Stimulated activated CD8-positive, alpha-beta memory T cell treated with anti-CD3 and anti-CD28 coated beads, Interleukin-12 subunit alpha, Interleukin-12 subunit beta, amount 100 ng/mL, for 24 hours (primary cell): ENCODE data around the gene RIN3.

Experiments used
- DNase-seq: peaks from one replicate; pipeline ENCODE4 v3.0.0-alpha.2; 2020; ENCODE audit errors: extremely low read depth

RIN3 gene, protein sequence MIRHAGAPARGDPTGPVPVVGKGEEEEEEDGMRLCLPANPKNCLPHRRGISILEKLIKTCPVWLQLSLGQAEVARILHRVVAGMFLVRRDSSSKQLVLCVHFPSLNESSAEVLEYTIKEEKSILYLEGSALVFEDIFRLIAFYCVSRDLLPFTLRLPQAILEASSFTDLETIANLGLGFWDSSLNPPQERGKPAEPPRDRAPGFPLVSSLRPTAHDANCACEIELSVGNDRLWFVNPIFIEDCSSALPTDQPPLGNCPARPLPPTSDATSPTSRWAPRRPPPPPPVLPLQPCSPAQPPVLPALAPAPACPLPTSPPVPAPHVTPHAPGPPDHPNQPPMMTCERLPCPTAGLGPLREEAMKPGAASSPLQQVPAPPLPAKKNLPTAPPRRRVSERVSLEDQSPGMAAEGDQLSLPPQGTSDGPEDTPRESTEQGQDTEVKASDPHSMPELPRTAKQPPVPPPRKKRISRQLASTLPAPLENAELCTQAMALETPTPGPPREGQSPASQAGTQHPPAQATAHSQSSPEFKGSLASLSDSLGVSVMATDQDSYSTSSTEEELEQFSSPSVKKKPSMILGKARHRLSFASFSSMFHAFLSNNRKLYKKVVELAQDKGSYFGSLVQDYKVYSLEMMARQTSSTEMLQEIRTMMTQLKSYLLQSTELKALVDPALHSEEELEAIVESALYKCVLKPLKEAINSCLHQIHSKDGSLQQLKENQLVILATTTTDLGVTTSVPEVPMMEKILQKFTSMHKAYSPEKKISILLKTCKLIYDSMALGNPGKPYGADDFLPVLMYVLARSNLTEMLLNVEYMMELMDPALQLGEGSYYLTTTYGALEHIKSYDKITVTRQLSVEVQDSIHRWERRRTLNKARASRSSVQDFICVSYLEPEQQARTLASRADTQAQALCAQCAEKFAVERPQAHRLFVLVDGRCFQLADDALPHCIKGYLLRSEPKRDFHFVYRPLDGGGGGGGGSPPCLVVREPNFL

DNA sequence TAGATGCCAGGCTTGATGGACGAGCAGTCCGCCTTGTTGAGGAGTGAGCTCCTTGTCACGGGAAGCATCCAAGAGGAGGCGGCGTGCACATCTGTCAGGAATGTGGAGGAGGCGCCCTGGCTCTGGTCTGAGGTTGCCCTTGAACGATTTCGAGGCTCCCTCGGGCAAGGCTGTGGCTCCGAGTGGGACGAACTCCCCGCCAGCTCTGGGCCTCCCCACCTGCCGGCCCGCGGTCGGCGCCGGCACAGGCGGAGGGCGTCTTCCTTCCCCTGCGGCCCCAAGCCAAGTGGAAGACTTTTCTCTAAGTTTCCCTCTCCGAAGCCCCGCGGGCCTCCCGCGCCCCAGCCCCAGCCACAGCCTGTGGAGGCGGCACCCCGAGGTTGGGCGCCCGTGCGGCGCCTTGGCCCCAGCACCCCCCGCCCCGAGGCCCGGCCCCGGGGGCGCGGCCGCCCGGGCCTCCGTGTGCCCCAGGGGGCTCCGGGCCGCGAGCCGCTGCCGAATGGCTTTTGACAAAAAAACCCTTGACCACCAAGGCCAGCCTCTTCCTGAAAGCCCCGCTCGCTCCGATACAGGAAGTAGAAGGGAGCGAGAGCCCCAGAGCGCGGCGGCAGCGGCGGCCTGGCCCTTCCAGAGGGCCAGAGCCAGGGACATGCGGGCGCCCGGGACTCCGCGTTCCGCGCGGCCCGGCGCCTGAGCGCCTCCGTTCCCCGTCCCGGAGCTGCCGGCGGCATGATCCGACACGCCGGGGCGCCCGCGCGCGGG is at the start of gene RIN3:
Gene RIN3, plus strand, starts transcription at position 578 of the 762 bp plus-strand sequence. Its CDS starts 152 bp downstream, at position 730.
- no peak for DNase-seq

- DNase-seq, result no peak
Measured at GRCh38 chr14:92464156-92464555, 49.4 kb upstream of the RIN3 start.

DNA sequence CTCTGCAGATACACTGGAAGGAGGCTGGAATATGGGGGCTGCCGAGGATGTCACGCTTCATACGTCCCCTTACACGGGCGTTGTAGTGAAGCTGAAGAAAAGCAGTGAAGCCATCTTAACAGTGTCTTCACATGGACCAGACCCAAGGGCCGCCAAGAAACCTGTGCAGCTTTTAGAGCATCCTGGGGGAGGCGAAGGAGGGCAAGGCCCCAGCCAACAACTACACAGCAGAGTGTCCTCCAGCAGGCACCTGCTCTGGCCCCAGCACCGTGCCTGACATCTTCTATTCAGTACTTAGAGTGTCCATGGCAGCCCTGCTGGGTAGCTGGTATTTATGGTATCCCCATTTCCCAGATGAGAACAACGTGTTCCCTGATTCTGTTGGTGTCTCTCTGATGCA is 48.9 kb upstream of the RIN3 start:
- no peak for DNase-seq

GRCh38 chr14:92465353-92466055 is 48.1 kb upstream of the RIN3 start:
- no peak for DNase-seq

DNA sequence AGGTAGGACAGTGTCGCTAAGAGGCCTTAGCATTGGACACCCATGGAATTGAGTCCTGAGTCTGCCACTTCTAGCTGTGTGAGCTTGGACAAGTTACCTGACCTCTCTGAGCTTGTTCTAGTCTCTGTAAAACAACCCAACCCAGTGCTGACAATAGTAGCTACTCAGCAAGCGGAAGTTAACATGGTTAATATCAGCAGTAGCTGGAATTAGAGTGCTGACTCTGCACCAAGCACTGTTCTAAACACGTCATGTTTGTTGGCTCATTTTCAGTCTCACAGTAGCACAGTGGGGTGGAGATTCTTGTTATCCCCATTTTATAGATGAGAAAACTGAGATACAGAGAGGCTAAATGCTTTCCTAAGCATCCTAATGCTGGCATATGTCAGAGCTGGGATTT is 47.5 kb upstream of the RIN3 start:
- no peak for DNase-seq

DNA sequence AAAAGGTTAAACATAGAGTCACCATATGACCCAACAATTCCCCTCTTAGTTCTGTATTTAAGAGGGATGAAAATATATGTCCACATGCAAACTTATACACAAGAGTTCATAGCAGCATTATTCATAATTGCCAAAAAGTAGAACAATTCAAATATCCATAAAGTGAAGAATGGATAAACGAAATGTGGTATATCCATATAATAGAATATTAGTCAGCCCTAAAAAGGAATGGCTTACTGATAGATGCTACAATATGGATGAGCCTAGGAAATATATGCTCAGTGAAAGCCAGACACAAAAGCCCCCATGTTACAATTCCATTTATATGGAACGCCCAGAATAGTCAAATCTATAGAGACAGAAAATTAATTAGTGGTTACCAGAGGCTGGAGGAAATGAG is 44.1 kb upstream of the RIN3 start:
- no peak for DNase-seq

DNA sequence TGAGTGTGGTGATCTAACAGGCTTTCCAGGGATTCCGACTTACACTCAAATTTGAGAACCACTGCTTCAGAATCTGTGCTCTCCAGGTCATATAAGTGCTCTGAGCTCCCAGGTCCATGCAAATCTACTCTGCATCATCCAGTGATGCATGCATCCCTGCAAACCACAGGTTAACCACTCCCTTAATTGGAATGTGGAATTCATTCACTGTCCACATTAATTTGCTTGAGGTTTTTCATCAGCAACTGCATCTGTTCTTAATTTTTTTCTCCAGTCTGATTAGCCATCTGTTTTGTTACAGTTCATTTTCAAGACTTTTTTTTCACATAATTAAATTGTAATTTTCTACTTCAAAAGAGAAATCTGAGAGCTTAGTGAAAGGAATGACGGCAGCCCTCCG is 43.4 kb upstream of the RIN3 start:
- DNase-seq, result no peak

DNA sequence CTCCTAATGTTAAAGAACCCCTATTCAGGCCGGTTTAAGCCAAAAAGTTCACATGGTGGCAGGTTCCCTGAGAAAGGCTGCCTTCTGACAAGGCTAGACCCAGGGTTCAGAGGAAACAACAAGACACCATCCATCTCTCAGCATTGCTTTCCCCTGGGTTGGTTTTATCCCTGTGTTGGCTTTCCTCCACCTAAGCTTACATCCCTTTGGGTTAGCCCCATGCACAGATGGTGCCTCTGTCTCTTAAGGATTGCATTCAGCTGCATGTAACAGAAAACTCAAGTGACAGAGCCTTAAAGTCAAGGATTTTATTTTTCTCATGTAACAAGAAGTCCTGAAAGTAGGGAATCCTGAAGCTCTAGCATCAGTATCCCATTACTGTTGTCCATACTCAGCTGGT is 42.8 kb upstream of the RIN3 start:
- no peak for DNase-seq

DNA sequence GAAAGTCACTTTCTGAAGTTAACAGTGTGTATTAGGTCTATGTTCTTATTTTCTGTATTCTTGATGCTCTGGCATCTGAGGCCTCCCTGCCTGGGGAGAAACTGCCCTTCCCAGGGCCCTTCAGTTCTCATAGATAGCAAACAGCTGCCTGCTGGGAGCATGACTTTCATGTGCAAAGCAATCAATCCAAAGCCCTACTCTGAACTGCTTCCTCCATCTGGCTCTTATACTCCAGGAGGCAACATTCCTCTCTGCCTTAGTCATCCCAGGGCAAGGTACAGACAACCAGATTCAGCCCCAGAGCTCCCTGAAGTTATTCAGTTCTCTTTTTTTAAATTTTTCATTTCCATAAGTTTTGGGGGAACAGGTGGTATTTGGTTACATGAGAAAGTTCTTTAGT is 41.7 kb upstream of the RIN3 start:
- DNase-seq, result no peak

DNA sequence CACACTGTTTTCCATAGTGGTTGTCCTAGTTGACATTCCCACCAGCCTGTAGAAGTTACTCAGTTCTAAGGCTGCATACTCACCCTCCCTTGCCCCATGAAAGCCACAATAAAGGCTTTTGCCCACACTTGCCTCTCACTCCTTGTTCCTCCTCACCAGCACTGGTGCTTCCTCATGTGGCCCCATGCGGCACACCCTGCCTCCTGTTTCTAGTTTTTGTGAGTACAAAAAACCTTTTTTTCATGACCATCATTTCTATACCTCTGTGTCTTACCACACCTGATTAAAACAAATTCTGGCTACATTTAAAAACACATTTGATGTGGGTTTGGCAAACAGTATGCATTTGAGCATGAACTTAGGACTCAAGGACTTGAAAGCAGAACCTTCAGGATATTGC is 40.7 kb upstream of the RIN3 start:
- no peak for DNase-seq

- no peak for DNase-seq
Measured at GRCh38 chr14:92473261-92473968, 40.2 kb upstream of the RIN3 start.

- no peak for DNase-seq
Measured at GRCh38 chr14:92473969-92474535, 39.5 kb upstream of the RIN3 start.

DNA sequence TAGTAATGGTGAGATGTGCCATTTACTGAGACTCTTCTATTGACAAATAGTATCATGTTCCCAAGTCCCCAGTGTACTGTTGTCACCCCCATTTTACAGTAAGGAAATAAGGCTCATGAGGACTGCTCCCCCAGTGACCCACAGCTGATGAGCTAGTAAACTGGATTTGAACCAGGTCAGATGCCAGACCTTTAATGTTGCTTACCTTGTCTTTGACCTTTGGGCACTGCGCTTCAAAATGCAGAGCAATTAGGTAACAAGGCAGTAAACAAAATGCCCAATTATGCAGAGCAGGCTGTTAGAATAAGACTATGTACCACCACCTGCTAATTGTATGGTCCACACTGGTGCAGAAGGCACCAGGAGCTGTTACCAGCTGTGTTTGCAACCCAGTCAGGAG is 38.5 kb upstream of the RIN3 start:
- no peak for DNase-seq

- no peak for DNase-seq
Measured at GRCh38 chr14:92475451-92476187, 38.0 kb upstream of the RIN3 start.

DNA sequence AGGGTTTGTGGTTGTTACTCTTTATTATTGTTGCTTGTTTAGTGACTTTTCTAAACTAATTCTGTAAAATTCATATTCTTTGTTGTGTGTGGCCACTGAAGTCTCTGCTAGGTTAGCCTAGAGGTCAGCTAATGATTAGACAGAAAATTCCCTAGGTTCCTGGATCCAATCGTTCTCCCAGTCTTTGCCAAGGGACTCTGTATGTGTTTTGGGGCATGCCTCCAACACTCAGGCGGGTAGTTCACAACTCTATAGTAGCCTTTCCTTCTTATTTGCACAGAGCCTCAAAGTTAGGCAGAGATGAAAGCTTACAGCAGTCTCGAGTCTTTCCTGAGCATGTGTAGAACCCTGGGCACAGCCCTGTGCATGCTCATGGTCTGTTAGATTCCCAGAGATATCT is 32.7 kb upstream of the RIN3 start:
- DNase-seq, result no peak

DNA sequence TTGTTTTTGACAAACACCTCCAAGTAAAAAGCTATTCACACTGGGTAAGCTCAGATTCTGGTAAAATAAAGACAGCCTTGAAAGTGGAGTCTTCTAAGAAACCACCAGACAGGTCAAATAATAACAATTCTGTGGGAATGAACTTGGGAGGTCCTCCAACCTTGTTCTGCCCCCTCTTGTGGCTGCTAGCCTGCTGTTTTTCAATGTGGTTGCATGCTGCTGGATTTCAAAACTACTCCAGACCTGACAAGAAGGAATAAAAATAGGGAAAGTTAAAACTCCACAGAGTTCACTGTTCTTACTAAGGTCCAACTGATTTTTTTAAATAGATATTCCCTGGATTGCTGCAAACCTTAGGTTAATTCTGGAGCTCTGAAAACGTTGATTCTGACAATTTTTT is 32.2 kb upstream of the RIN3 start:
- no peak for DNase-seq

DNA sequence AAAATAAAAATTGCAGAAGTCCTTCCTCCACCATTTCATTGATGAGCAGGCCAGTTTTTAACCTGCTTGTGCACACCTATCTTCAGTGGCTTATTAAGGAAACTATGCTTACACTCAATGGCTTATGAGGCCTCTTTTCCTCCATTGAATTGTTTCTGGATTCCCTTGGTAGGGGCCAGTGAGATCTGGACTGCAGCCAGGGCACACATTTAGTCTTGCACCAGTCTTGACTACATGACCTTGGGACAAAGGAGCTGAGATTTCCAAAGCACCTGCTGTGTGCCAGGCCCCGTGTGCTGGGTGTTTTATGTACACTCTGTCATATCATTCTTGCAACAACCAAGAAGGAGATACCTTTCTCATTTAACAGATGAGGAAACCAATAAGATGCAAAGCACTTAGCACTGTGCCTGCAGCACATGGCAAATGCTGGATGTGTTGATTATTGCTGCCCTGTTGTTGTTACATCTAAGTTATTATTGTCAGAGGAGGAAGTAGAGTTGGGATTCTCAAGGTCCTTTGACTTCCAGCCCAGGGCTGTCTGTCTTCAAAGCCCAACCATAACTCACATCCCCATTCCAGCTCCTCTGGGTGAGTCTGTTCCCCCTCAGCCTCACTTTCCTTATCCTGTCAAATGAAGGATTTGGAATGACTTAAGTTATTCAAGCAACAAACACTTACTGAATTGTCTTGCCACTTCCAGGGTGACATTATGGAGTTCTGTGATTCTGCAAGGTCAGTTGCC is 31.6 kb upstream of the RIN3 start:
- no peak for DNase-seq

DNA sequence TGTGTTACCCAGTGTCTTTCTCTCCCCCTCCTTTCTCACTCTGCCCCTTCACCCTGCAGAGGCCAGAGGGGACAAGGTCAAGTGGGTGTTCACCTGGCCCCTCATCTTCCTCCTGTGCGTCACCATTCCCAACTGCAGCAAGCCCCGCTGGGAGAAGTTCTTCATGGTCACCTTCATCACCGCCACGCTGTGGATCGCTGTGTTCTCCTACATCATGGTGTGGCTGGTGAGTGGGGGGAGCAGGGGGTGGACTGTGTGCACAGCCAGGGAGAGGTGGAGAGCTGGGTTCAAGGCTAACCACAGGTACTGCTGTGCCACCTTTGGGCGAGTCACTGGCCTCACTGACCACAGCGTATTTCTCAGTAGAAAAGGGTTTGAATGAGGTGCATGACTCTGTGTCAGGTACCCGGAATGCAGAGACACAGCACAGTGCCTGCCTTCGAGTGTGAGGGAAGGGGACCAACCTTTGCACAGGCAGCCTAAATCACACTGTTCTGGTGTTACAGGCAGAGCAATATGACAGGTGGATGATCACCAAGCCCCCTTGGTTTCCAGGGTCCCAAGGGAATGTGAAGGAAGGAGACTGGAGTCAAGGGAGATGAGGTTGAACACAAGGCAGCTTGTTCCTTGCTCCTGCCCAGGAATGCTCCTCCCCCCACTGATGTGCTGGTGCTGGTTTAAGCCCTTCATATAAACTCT is 30.8 kb upstream of the RIN3 start:
- no peak for DNase-seq
